CD4-positive, alpha-beta memory T cell (primary cell): ENCODE results near the gene FADS2. TPM values are rescaled to one million over a fixed set of nuclear protein-coding genes. Genes with fewer than 3 reads are reported as not detected.

Experiments used
- CTCF ChIA-PET: fragments of 350-600 bp; sonication (Branson Sonifier 250); formaldehyde crosslinking; loops from one replicate; lab custom pipeline; 2021; ENCODE audit warnings: inconsistent platforms; ENCODE audit not compliant: partially characterized antibody; lab: Charles Lee
- POLR2A ChIA-PET: fragments of 350-600 bp; sonication (Branson Sonifier 250); formaldehyde crosslinking; loops from one replicate; lab custom pipeline; 2021; ENCODE audit not compliant: partially characterized antibody; lab: Charles Lee
- DNase-seq, 5 donors: peaks; one replicate each; pipeline versions ENCODE4 v3.0.0 to v3.0.0-alpha.2; 2020 to 2022; ENCODE audit warnings: mixed read lengths in 1 of 5
- H3K27ac ChIP-seq: one replicate; pipeline ENCODE4 v1.7.0; 2013; ENCODE audit warnings: low read depth, low read length
- H3K27me3 ChIP-seq: 2 replicates; pipeline ENCODE4 v1.7.0; 2013; ENCODE audit warnings: mild to moderate bottlenecking, low read length, moderate library complexity; ENCODE audit not compliant: insufficient read depth
- H3K36me3 ChIP-seq: 2 replicates; pipeline ENCODE4 v1.7.0; 2013; ENCODE audit warnings: mild to moderate bottlenecking, low read length, moderate library complexity; ENCODE audit not compliant: insufficient read depth
- H3K4me1 ChIP-seq: 2 replicates; pipeline ENCODE4 v1.7.0; 2013; ENCODE audit warnings: mild to moderate bottlenecking, low read length, moderate library complexity; ENCODE audit not compliant: insufficient read depth
- H3K4me3 ChIP-seq, 2 donors: one replicate each; pipeline ENCODE4 v1.7.0; 2013; ENCODE audit warnings: low read length in 2 of 2, mild to moderate bottlenecking in 1 of 2
- H3K9me3 ChIP-seq, 2 donors: one replicate each; pipeline ENCODE4 v1.7.0; 2013; ENCODE audit warnings: low read length in 2 of 2, control low read depth in 1 of 2; ENCODE audit not compliant: control insufficient read depth in 1 of 2
- H3K27ac Mint-ChIP-seq, 7 donors: one replicate each; pipeline ENCODE4 v1.8.0; 2020 to 2021; ENCODE audit warnings: mixed read lengths in 7 of 7, mild to moderate bottlenecking in 6 of 7, inconsistent platforms in 3 of 7, moderate library complexity in 3 of 7
- H3K27me3 Mint-ChIP-seq, 2 donors: one replicate each; pipeline ENCODE4 v1.8.0; 2020 to 2021; ENCODE audit warnings: mixed read lengths in 2 of 2
- H3K36me3 Mint-ChIP-seq, 2 donors: one replicate each; pipeline ENCODE4 v1.8.0; 2020 to 2021; ENCODE audit warnings: mixed read lengths in 2 of 2, inconsistent platforms in 1 of 2, mild to moderate bottlenecking in 1 of 2
- H3K4me1 Mint-ChIP-seq, 4 donors: one replicate each; pipeline ENCODE4 v1.8.0; 2020 to 2021; ENCODE audit warnings: mixed read lengths in 4 of 4, mild to moderate bottlenecking in 1 of 4
- H3K4me3 Mint-ChIP-seq, 8 donors: one replicate each; pipeline ENCODE4 v1.8.0; 2020 to 2021; ENCODE audit warnings: mixed read lengths in 8 of 8, mild to moderate bottlenecking in 7 of 8, moderate library complexity in 6 of 8, inconsistent platforms in 3 of 8
- H3K9me3 Mint-ChIP-seq, 8 donors: one replicate each; pipeline ENCODE4 v1.8.0; 2020 to 2021; ENCODE audit warnings: mixed read lengths in 8 of 8, mild to moderate bottlenecking in 5 of 8, inconsistent platforms in 3 of 8, moderate library complexity in 1 of 8
- intact Hi-C: fragments of 100-400 bp; cut with micrococcal nuclease; formaldehyde crosslinking; loops from one replicate; pipeline ENCODE4 v1.15.1; 2023
- polyA plus RNA-seq, 2 donors: library from polyadenylated mRNA; unstranded; fragments of 300-500 nt; fragmentation: Illumina TruSeq; gene quantifications; one replicate each; pipeline ENCODE4 v1.2.3, GENCODE V29; 2021
- total RNA-seq, 2 experiments: library from RNA; stranded (reverse); gene quantifications; one replicate each; pipeline ENCODE4 v1.2.3, GENCODE V29; 2021

The FADS2 gene
- total and polyA plus RNA-seq, 4 experiments from 2014 or later = 0.06 to 0.94 (median 0.47) TPM

- Histone ChIP-seq H3K4me1 (peaks cover 23% of the 10 kb centered on the region), H3K36me3 (no peaks in the 10 kb centered on the region), H3K9me3 (no peaks in the 10 kb centered on the region), H3K27ac (no peak overlapping the region), H3K4me3 (no peak overlapping the region), H3K27me3 (no peaks in the 10 kb centered on the region)
- peaks cover 10 to 35% (median 22%) of the 10 kb centered on the region in 4 donors for H3K4me1 Mint-ChIP-seq
- peak overlapping the region in 1 of 7 donors; percentile 31 for H3K27ac Mint-ChIP-seq
- H3K36me3 Mint-ChIP-seq = peaks cover 0 to 22% of the 10 kb centered on the region in 2 donors
- intact Hi-C loops = no loop called here
- H3K9me3 Mint-ChIP-seq = no peaks in the 10 kb centered on the region
- no peak overlapping the region for H3K4me3 Mint-ChIP-seq
- H3K27me3 Mint-ChIP-seq = no peaks in the 10 kb centered on the region
- POLR2A ChIA-PET = no interaction called here
- DNase-seq = no peak
- CTCF ChIA-PET = interaction anchor here (0.9 to 10.0 kb wide), 13 partner anchors 19 to 517 kb away, joined by 3 to 169 read pairs (median 7); partner anchors contain the start of gene FADS1
Observed at GRCh38 chr11:61795876-61796526, 32.1 kb upstream of the FADS2 start.

- H3K36me3 ChIP-seq = no peaks in the 10 kb centered on the region
- no peak overlapping the region for H3K4me3 ChIP-seq
- H3K27ac ChIP-seq = no peak overlapping the region
- peaks cover 3 to 22% (median 13%) of the 10 kb centered on the region in 4 donors for H3K4me1 Mint-ChIP-seq
- no peaks in the 10 kb centered on the region for H3K27me3 ChIP-seq
- H3K27me3 Mint-ChIP-seq = no peaks in the 10 kb centered on the region
- peak; percentile 67 to 77 (median 73) for DNase-seq
- CTCF ChIA-PET = interaction anchor here (0.6 to 10.0 kb wide), 38 partner anchors 10 to 1348 kb away, joined by 3 to 169 read pairs (median 6); partner anchors contain the start of genes FADS1 and FADS2
- no peaks in the 10 kb centered on the region for H3K9me3 Mint-ChIP-seq
- H3K27ac Mint-ChIP-seq = peak overlapping the region in 6 of 7 donors; percentile 8 to 78 (median 20)
- H3K4me1 ChIP-seq = peaks cover 15% of the 10 kb centered on the region
- POLR2A ChIA-PET = interaction anchor here (0.5 to 2.6 kb wide), 12 partner anchors 10 to 311 kb away, joined by 3 to 21 read pairs (median 5); partner anchors contain the start of gene FADS1
- H3K4me3 Mint-ChIP-seq = no peak overlapping the region
- no peaks in the 10 kb centered on the region for H3K9me3 ChIP-seq
- H3K36me3 Mint-ChIP-seq = peaks cover 0 to 12% of the 10 kb centered on the region in 2 donors
- intact Hi-C loops = loop anchor here (1.0 kb wide), 8 partner anchors 18 to 581 kb away; no protein-coding TSS in a partner anchor
Observed at GRCh38 chr11:61797263-61797944, 30.7 kb upstream of the FADS2 start.

GRCh38 chr11:61799665-61800284 lies 28.3 kb upstream of the FADS2 start:
- Histone ChIP-seq H3K4me1 (peaks cover 5% of the 10 kb centered on the region), H3K9me3 (no peaks in the 10 kb centered on the region), H3K36me3 (no peaks in the 10 kb centered on the region), H3K4me3 (no peak overlapping the region), H3K27ac (no peak overlapping the region), H3K27me3 (no peaks in the 10 kb centered on the region)
- DNase-seq = no peak
- CTCF ChIA-PET = interaction anchor here (0.5 to 10.0 kb wide), 9 partner anchors 7 to 401 kb away, joined by 3 to 169 read pairs (median 27); partner anchors contain the start of gene FADS1
- Mint-ChIP-seq H3K4me1 (peaks cover 2 to 6% (median 4%) of the 10 kb centered on the region in 4 donors), H3K4me3 (no peak overlapping the region), H3K27me3 (no peaks in the 10 kb centered on the region), H3K36me3 (peaks cover 0 to 7% of the 10 kb centered on the region in 2 donors), H3K9me3 (no peaks in the 10 kb centered on the region), H3K27ac (peak overlapping the region in 1 of 7 donors; percentile 15)
- intact Hi-C loops = no loop called here
- POLR2A ChIA-PET = no interaction called here

- ChIA-PET POLR2A (no interaction called here), CTCF (interaction anchor here (1.0 to 9.4 kb wide), 7 partner anchors 15 to 510 kb away, joined by 4 to 165 read pairs (median 10); partner anchors contain the start of gene FADS1)
- no peaks in the 10 kb centered on the region for H3K9me3 Mint-ChIP-seq
- peaks cover 0 to 7% of the 10 kb centered on the region in 2 donors for H3K36me3 Mint-ChIP-seq
- DNase-seq = no peak
- Histone ChIP-seq H3K9me3 (no peaks in the 10 kb centered on the region), H3K27ac (no peak overlapping the region), H3K36me3 (no peaks in the 10 kb centered on the region), H3K4me3 (no peak overlapping the region), H3K4me1 (peaks cover 5% of the 10 kb centered on the region), H3K27me3 (no peaks in the 10 kb centered on the region)
- intact Hi-C loops = no loop called here
- peaks cover 2 to 6% (median 4%) of the 10 kb centered on the region in 4 donors for H3K4me1 Mint-ChIP-seq
- H3K27ac Mint-ChIP-seq = peak overlapping the region in 2 of 7 donors; percentile 3 to 69
- no peak overlapping the region for H3K4me3 Mint-ChIP-seq
- no peaks in the 10 kb centered on the region for H3K27me3 Mint-ChIP-seq
Observed at GRCh38 chr11:61800331-61801281, 27.5 kb upstream of the FADS2 start.

GRCh38 chr11:61802605-61803004 lies 25.5 kb upstream of the FADS2 start:
- no peak overlapping the region for H3K4me3 ChIP-seq
- no peaks in the 10 kb centered on the region for H3K9me3 Mint-ChIP-seq
- no peak overlapping the region for H3K4me3 Mint-ChIP-seq
- H3K36me3 Mint-ChIP-seq = peaks cover 0 to 3% of the 10 kb centered on the region in 2 donors
- H3K27me3 Mint-ChIP-seq = no peaks in the 10 kb centered on the region
- intact Hi-C loops = no loop called here
- POLR2A ChIA-PET = no interaction called here
- peaks cover 1% of the 10 kb centered on the region for H3K4me1 ChIP-seq
- no peaks in the 10 kb centered on the region for H3K27me3 ChIP-seq
- H3K36me3 ChIP-seq = no peaks in the 10 kb centered on the region
- no peaks in the 10 kb centered on the region for H3K9me3 ChIP-seq
- H3K27ac Mint-ChIP-seq = no peak overlapping the region
- DNase-seq = no peak
- CTCF ChIA-PET = interaction anchor here (0.6 to 9.4 kb wide), 6 partner anchors 69 to 508 kb away, joined by 3 to 165 read pairs (median 8); no protein-coding TSS in a partner anchor
- H3K27ac ChIP-seq = no peak overlapping the region
- H3K4me1 Mint-ChIP-seq = no peaks in the 10 kb centered on the region

- Mint-ChIP-seq H3K27me3 (no peaks in the 10 kb centered on the region), H3K4me3 (no peak overlapping the region), H3K9me3 (no peaks in the 10 kb centered on the region), H3K4me1 (no peaks in the 10 kb centered on the region), H3K36me3 (peaks cover 0 to 3% of the 10 kb centered on the region in 2 donors), H3K27ac (peak overlapping the region in 1 of 7 donors; percentile 24)
- no peaks in the 10 kb centered on the region for H3K4me1 ChIP-seq
- POLR2A ChIA-PET = interaction anchor here (1.2 kb wide), 1 partner anchor 11 kb away, joined by 5 read pairs; no protein-coding TSS in a partner anchor
- no peak for DNase-seq
- no peaks in the 10 kb centered on the region for H3K9me3 ChIP-seq
- H3K27me3 ChIP-seq = no peaks in the 10 kb centered on the region
- CTCF ChIA-PET = interaction anchor here (0.6 to 2.3 kb wide), 3 partner anchors 10 to 278 kb away, joined by 3 to 10 read pairs (median 4); no protein-coding TSS in a partner anchor
- intact Hi-C loops = no loop called here
- H3K27ac ChIP-seq = no peak overlapping the region
- no peak overlapping the region for H3K4me3 ChIP-seq
- no peaks in the 10 kb centered on the region for H3K36me3 ChIP-seq
Observed at GRCh38 chr11:61803889-61804647, 24.0 kb upstream of the FADS2 start.
